SW480 (cell line): Measurements from ENCODE around the gene ABLIM2.
"Not testable (repeated sequence)": the region's sequence is repeated elsewhere in the genome, so short reads cannot be mapped to it uniquely, and the experiment has no call there.

Experiments used
- DNase-seq: peaks from one replicate; pipeline ENCODE4 v3.0.0-alpha.2; 2016; ENCODE audit warnings: low spot score

Gene ABLIM2

DNA sequence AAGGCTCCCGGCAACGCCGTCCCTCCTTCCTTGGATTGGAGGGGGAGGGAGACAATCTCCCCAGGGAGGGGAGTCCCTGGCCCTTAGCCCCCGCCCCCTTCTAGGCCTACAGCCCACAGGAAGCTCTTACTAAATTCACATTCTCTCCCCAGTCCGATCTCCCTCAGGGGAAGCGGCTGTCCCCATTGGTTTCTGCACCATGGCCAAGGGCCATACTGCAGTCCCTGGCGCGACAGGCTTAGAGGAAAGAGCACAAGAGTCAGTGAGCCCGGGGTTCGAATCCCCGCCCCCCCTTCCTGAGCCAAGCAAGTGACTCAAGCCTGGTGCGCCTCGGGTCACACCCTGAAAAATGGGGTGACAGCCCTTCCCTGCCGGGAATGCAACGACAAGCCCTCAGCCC, 1.1 kb downstream of the ABLIM2 start:
- DNase-seq: no peak

DNA sequence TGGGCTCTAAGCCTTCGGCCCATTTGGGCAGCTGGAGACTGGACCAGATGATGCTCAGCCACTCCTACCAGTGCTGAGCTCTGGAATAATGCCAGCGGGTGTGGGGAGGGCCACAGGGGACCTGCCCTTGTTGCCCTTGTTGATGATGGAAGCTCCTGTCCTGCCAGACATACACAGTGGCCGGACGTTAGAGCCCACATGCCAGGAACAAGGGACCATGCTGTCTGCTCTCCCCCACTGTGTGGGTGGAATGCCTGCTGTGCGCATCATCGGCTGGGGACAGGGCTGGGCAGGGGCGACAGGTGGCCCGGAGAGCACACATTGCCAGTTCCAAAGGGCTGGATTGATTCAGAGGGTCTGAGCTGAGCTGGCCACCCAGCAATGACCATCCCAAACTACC, 2.0 kb downstream of the ABLIM2 start:
- DNase-seq: peak; percentile 52

DNA sequence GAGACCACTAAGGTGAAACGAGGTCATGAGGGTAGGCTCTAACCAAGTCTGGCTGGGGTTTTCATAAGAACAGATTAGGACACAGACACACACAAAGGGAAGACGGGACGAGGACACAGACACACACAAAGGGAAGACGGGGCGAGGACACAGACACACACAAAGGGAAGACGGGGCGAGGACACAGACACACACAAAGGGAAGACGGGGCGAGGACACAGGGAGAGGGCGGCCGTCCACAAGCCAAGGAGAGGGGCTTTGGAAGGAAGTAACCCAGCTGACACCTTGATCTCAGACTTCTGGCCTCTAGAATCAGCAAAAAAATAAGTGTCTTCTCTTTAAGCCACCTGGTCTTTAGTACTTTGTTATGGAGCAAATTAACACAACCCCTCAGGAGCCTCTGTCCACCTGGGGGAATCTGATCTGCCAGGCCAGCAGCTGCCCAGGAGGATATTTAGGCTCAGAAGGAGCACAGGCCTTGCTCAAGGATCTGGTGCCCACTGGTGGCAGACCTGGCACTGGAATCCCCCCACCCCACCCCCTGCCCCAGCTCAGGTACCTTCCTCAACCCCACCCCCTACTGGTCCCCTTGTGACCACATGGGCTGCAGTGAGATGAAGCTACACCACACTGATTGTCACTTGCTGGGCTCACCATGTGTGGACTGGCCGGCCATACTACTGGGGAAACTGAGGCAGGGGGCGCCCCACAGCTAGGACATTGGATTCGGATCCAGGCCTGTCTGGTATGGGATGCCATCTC, 2.8 kb downstream of the ABLIM2 start:
- no peak for DNase-seq

DNA sequence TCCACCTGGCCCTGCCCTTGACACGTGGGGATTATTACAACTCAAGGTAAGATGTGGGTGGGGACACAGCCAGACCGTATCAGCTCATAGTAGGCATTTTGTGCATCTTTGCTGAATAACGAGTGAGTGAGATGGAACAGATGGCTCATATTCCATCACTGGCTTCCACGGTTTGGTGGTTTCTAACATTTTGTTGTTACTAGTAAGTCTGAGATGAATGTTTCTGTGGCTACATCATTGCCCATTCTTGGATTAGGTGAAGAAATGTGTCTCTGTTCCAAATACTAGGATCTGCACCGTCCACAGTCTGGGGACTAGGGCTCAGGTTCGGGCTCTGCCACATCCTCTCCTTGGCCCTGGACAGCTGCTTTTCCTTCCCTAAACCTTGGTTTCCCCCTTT, 3.6 kb downstream of the ABLIM2 start:
- DNase-seq: no peak

DNA sequence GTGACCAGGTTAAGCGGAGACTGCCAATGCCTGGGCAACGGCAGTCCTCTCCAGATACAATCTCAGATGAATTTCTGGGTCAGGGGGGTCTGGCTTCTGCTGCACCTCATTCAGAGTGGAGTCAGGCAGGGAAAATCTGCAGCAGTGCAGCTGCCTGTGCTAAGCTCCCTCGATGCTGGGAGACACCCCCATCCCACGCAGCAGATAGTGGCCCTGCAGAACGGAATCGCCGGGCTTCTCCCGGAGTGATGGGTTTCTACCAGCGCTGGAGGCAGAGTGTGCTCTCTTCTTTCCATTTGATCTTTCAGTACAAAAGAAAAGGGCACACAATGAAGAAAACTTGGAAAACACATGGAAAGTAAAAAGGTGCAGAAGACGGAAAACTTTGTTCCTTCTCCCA, 5.2 kb downstream of the ABLIM2 start:
- DNase-seq: no peak

DNA sequence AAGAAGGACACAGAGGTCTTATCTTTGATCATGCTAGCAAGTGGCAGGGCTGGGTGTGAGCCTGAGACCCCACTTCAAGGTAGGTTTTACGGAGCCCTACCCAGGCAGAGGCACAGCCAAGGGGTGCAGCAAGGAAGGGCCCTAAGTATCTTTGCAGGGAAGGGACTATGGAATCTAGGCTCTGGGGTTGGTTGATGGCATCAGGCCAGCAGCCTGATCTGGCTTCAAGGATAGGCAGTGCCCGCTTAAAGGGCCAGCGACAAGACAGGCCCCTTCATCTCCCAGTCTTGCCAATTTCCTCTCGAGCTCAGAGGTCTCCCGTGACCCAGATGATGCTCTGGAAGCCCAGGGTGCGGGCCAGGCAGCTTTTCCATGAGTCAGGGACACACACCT, 5.8 kb downstream of the ABLIM2 start:
- DNase-seq: no peak

DNA sequence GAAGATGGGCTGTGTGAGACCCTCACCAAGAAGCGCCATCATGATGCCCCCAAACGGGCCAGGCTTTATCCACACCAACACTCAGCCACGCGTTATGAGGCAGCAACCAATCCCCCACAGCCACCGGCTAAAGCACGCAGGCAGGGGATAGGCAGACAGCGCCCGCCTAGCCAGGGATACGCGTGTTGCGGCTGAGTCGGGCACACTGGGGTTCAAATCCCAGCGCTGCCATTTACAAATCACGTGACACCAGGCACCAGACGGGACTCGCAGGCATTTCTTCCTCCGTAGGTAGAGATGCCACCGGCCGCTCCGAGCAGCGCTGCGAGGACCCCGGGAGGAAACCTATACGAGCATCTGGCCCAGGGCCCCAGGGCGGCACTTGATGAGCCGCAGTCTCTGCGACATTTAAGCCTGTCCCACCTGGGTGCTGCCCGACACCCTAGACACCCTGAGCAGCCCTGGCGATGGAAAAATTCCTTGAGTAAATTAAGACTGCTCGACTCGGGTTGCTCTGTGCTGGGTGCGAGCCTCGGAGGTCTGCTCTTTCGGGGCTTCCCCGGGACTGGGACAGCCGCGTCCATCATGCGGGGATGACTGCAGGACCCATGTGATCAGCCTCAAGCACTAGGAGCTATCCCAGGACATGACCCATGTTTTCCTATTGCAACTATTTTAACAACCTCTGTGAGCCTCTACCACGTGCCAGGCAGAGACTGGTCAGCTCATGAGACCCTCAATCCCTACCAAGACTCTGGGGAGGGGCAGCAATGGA, 6.3 kb downstream of the ABLIM2 start:
- DNase-seq: no peak

DNA sequence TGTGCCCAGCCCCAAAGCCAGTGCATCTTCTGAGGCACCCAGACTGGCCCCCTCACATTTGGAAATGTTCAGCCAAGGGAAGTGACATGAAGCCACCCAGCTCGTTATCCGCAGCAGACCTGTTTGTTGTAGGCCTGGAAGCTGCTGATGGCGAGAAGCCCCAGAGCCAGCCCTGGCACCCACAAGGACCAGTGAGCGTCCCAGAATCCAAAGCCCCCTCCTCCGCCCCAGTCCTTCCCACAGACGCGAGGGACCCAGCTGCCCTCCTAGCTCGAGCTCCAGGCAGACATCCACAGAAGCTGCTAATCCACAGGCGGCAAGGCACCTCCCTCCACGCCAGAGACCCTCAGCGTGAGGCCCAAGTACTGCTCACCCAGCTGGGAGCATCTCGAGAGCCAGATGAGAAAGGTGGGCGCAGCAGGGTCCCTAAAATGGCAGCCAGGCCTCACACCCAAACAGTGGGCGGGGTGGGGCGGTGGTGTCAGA, 7.4 kb downstream of the ABLIM2 start:
- DNase-seq: no peak

DNA sequence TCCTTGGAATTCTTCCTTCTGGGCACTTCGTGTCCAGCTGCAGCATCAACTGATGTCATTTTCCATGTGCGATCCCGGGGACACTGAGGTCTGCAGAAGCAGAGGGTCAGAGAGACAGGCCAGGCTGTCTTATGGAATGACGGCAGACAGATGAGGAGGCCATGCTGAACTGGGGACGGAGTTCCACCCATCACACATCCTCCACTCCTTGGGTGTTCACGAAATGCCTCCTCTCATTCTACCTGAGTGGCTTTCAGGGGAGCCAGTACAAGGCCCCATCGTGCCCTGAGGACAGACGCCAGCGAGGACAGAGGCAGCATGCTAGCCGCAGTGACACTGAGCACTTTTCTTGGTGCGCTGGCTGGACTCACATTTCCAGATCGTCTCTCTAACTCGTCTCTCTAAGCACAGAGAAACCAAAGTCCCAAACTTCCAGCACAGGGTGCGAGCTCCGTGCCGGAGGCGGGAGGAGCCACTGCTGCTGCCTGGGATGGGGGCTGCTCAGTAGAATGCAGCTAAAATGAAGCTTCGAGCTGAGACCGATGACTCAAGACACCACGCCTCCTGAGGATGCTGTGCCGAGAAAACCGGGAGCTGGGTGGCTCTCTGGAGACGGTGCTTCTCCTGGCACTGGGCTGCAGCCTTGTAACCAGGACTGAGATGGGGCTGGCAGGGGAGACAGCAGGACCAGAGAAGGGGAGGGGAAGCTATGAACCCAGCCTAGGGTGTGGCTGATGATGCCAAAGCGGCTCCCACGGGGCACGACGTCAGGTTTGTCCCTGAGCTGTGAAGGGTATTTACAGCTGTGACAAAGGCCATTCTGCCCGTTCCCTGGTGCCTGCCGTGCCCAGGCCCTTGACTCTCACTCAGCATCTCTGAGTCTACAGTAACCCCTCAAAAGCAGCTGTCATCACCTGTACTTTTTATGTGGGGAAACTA, 8.2 kb downstream of the ABLIM2 start:
- DNase-seq: no peak

DNA sequence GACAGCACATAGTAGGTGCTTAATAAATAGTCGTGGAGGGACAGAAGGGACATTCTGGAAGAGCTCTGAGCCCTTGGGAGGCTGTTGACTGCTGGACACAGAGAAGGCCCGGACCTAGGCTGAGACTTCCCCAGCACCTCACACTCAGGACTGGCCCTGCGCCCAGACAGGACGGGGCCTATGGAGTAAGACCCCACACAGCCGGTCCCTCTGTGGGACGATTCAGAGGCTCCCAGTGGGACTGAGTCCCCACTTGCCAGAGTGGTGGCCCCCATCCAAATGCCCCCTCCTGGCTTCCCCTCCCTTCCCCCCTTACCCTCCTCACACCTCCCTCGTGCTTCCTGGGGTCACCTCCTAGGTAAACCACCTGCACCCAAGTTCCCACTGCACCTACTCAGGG, 8.9 kb downstream of the ABLIM2 start:
- no peak for DNase-seq

DNA sequence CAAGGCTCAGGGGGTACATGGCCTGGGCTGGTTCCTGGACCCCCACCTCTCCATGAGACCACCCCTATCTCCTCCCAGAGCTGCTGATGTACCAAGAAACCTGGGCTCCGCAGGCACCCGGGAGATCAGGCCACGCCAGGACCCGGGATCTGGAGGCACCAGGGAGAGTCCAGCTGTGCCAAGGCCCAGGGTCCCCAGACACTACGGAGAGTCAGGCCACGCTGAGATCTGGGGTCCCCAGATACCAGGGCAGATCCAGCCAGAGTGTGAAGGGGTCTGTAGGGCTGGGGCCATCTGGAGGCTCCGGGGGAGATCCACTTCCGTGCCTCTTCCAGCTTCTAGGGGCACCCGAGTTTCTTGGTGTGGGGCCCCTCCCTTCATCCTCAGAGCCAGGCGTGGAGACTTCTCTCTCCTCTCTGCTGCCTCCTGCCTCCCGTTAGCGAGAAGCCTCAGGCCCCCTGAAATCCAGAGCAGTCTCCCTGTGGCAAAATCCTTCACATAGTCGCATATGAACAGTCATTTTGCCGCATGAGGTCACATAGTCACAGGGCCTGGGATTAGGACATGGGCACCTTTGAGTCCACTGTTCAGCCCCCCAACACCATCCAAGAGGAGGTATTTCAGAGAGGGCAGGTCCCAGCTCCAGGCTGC, 9.7 kb downstream of the ABLIM2 start:
- no peak for DNase-seq

DNA sequence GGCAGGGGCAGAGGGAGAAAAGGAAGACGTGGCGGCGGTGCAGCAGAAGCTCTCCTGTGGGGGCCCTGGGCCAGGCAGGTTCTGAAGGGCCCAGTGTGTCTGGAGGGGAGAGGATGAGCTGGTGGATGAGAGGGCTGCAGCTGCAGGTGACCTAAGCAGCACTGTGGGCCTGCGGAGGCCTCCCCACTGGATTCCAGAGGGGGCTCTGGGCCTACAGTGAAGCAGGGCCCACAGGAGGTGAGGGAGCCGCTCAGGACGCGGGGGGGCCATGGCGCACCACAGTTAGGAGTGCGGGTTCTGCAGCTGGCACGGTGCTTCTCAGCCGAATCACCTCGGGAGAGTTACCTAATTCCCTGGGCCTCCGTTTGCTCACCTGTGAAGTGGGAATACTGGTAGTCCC, 10.5 kb downstream of the ABLIM2 start:
- no peak for DNase-seq

DNA sequence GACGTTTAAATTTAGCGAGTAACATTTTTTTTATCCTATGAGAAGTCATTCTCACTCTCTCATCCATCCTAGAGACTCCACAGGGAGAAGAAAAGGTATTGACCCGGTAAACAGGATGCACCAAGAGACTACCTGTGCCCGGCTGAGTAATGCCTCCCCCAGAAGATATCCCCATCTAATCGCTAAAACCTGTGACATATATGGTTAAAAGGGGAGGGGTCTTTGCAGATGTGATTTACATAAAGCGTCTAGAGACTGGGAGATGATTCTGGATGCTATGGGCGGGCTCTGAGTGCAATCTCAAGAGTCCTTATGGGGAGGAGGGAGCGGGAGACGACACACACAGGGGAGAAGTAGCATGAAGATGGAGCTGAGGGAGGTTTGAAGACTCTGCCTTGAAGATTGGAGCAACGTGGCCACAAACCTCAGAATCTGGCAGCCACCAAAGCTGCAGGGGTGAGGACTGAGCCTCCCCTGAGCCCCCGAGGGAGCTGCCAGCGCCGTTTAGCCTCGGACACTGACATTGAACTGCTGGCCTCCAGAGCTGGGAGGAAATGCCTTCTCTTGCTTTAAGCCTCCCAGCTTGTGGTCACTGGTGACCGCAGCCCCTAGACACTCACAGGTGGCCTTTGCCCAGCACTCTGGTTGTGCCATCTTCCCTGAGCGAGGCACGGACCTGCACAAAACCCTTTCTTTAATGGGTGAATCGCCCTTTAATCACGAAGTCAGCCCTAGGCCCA, 11.2 kb downstream of the ABLIM2 start:
- DNase-seq: no peak

DNA sequence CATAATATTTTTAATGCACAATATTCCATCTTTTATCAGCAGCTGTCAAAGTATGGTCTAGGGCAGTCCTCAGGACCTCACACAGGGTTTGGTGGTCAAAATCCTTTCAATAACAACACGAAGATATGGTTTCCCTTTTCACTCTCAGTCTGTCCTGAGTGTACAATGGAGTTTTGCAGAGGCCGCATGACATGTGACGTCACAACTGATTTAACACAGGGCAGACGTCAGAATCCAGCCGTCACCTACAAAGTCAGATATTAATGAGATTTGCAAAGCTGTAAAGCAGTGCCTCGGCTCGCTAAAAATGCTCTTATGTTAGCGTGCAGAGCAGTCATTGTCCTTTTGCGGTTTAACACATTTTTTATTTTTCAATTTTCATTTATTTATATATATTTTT, 12.5 kb downstream of the ABLIM2 start:
- DNase-seq: no peak

DNA sequence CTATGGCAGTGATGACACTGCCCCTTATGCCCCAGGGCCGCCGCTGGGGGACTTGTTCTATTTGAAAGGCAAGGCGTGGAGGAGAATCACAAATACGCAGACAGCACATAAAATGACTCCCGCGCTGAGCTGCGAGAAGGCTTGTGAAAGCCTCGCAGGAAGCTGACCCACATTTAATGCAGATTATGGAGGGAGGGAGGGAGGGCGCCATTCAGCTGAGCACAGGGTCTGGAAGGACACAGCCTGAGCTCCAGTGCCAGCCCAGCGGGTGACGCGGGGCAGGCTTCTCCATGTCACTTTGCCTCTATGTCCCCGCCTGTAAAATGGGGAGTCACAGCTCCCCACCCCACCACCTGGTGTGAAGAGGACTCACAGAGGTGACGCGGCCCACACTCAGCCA, 14.3 kb downstream of the ABLIM2 start:
- DNase-seq: no peak

DNA sequence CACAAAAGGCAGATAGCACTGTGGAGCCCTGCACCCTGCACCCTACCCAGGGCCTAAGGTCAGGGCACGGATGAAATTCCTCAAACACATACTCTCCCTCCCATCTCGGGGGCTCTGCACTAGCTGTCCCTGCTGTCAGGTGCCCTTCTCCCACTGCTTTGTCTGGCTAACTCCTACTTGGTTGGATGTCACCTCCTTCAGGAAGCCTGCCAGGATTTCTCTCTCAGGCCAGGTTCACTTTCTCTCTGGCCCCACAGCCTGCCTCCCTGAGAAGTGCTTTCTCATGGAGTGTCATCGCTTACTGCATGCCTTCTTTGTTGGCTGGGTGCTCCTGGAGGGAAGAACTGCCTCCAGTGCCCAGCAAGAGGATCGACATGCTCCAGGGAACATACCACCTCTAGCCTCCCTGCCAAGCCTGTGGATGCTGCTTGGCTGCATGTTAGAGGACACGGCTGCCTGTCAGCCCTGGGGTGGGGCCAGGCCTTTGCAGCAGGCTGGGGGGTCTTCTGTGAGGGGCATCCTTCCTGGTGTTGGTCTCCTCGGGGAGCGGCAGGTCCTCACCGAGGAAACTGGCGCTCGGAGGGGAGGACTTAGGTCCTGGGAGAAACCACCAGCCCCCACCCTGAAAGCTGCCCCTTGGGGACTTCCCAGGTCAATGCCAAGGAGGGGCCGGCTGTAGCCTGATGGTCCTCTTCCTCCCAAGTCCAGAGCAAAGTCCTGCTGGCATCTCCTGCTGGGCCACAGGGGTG, 15.0 kb downstream of the ABLIM2 start:
- no peak for DNase-seq

DNA sequence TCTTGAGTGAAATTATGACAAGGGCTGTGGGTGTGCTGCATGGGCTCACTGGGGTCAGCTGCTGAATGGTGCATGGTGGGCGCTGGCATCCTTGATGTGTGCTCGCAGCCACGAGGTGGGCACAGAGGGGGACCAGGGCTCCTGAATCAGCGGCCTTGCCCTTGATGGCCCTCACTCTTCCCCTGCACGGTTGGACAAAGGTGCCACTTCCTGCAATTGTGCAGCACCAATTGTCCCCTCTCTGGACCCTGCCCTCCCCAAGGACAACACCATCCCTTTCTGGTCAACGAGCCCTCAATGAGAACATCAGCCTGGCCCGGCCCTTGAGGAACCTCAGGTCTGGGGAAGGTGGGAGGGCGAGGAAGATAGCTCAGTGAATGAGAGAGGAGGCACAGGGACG, 16.1 kb downstream of the ABLIM2 start:
- DNase-seq: no peak

DNA sequence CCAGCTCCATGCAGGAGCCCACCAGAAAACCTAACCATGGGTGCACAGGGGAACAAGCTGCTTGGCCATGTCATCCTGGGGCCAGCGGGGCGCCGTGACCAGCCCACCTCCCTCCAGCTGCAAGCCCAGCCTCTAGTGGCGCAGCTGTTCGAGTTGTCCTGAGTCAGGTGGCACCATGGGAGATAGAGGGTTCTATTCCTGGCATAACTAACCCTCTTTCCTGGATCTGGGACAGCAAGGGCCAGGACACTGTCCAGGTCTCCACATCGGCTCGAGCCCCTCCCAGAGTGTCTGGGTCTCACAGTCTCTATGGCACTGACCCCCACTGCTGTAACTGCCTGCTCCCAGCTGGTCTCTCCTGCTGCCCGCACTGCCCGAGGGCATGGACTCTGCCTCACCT, 16.7 kb downstream of the ABLIM2 start:
- no peak for DNase-seq

DNA sequence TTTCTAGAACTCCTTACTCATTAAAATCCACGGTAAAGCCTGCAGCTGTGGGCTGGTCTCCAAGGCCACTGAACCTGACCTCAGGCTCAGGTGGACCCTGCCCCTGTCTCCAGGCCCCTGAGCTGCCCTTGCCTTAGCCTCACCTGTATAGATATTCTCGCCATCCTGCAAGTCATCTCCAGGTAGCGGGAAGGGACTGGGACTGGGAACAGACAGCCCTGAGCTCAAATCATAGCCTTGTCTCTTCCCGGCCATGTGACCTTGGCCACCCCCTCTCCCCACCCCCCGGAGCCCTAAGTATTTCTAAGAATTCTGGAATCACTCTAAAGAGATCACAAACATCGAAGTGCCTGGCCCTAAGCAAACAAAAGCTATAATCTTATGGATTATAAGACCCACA, 17.7 kb downstream of the ABLIM2 start:
- no peak for DNase-seq

DNA sequence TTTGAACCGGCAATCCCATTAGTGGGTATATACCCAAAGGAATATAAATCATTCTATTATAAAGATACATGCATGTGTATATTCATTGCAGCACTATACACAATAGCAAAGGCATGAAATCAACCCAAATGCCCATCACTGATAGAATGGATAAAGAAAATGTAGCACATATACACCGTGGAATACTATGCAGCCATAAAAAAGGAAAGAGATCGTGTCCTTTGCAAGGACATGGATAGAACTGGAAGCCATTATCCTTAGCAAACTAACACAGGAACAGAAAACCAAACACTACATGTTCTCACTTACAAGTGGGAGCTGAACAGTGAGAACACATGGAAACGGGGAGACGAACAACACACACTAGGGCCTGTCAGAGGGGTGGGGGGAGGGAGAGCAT, 18.9 kb downstream of the ABLIM2 start:
- DNase-seq: not testable (repeated sequence)
